PFSK-1 (cell line): Measurements from ENCODE around the gene NELFB.

ENCODE experiments used
- FOXP2 ChIP-seq: optimal IDR thresholded peaks from 2 replicates; pipeline ENCODE3; 2011; ENCODE audit warnings: borderline replicate concordance, control low read depth, inconsistent platforms; ENCODE audit not compliant: insufficient read depth; ENCODE audit errors: extremely low read length, extremely low read depth
- POLR2AphosphoS5 ChIP-seq: IDR thresholded peaks from 2 replicates; pipeline ENCODE4 v1.6.1; 2012; ENCODE audit warnings: low read depth, mild to moderate bottlenecking, control low read depth, low read length, moderate library complexity
- SIN3A ChIP-seq: IDR thresholded peaks from 2 replicates; pipeline ENCODE4 v1.6.1; 2012; ENCODE audit warnings: mild to moderate bottlenecking, low read length, moderate library complexity, borderline replicate concordance; ENCODE audit not compliant: insufficient read depth
- TAF1 ChIP-seq: IDR thresholded peaks from 2 replicates; pipeline ENCODE4 v1.6.1; 2012; ENCODE audit warnings: low read length, control low read depth, borderline replicate concordance; ENCODE audit not compliant: insufficient read depth
- TF ChIP-seq, protein P1 (sequence below), 2 experiments: IDR thresholded peaks; 2 replicates each; pipeline versions ENCODE4 v1.6.1 to v1.8.0; 2011 to 2012; ENCODE audit warnings: low read depth in 2 of 2, low read length in 2 of 2, control low read depth in 1 of 2, inconsistent platforms in 1 of 2, mild to moderate bottlenecking in 1 of 2, moderate library complexity in 1 of 2; ENCODE audit not compliant: insufficient read depth in 1 of 2

Gene NELFB

DNA sequence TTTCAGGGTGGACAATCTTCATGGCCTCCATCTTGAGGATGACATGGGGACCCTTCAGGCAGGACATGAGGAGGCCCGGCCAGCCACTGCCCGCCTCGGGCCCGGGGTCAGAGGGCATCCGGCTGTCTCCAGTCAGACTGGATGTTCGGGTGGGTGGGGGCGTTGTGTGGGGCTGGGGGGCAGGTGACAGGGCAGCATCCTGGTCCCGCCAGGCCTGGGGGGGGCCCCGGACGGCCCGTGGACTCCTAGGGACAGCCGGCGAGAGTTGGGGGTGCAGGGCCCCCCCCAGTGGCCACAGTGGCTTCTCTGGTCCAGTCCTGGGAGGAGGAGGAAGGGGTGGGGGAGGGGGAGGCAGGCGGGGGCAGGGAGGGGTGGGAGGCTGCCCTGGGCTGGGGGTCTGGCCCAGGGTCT, 34.0 kb upstream of the NELFB start:
- no peak for TF ChIP-seq SIN3A
- TF ChIP-seq, protein P1, sequence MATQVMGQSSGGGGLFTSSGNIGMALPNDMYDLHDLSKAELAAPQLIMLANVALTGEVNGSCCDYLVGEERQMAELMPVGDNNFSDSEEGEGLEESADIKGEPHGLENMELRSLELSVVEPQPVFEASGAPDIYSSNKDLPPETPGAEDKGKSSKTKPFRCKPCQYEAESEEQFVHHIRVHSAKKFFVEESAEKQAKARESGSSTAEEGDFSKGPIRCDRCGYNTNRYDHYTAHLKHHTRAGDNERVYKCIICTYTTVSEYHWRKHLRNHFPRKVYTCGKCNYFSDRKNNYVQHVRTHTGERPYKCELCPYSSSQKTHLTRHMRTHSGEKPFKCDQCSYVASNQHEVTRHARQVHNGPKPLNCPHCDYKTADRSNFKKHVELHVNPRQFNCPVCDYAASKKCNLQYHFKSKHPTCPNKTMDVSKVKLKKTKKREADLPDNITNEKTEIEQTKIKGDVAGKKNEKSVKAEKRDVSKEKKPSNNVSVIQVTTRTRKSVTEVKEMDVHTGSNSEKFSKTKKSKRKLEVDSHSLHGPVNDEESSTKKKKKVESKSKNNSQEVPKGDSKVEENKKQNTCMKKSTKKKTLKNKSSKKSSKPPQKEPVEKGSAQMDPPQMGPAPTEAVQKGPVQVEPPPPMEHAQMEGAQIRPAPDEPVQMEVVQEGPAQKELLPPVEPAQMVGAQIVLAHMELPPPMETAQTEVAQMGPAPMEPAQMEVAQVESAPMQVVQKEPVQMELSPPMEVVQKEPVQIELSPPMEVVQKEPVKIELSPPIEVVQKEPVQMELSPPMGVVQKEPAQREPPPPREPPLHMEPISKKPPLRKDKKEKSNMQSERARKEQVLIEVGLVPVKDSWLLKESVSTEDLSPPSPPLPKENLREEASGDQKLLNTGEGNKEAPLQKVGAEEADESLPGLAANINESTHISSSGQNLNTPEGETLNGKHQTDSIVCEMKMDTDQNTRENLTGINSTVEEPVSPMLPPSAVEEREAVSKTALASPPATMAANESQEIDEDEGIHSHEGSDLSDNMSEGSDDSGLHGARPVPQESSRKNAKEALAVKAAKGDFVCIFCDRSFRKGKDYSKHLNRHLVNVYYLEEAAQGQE (IDR thresholded peaks at IDR 0.05; ENCODE audit: insufficient read depth in 1 of 2, low read depth in 2 of 2, low read length in 2 of 2) = no peak
- TF ChIP-seq POLR2AphosphoS5 = no peak
- TF ChIP-seq FOXP2 = no peak
- no peak for TF ChIP-seq TAF1

DNA sequence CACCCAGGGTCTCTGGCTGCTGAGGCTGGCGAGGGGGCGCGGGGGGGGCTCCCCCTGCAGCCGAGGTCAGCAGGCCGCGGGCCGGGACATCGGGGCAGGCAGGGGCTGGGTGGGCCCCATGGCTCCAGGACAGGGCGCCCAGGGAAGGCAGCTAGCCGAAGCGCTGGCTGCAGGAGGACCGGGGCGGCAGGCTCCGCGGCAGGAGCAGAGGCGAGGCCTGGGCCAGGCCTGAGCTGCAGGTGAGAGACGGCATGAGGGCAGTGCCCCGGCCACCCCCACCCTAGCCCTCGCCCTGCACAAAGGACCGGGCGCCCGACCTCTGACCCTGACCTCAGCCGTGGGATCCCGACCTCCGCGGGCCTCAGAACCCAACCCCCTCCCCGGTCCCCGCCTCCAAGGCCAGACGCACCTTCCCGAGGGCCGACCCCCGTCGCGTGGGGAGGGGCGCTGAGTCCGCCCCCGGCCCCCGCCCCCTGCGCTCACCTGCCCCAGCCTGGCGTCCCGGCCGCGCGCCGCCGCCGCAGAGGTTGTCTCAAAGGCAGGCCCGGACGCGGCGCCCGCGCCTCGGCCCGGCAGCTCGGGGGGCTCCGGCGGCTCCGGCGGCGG, 33.5 kb upstream of the NELFB start:
- TF ChIP-seq POLR2AphosphoS5 (no peak), FOXP2 (no peak), TAF1 (no peak), SIN3A (no peak)
- TF ChIP-seq, protein P1 (IDR thresholded peaks at IDR 0.05; ENCODE audit: insufficient read depth in 1 of 2, low read depth in 2 of 2, low read length in 2 of 2) = no peak

DNA sequence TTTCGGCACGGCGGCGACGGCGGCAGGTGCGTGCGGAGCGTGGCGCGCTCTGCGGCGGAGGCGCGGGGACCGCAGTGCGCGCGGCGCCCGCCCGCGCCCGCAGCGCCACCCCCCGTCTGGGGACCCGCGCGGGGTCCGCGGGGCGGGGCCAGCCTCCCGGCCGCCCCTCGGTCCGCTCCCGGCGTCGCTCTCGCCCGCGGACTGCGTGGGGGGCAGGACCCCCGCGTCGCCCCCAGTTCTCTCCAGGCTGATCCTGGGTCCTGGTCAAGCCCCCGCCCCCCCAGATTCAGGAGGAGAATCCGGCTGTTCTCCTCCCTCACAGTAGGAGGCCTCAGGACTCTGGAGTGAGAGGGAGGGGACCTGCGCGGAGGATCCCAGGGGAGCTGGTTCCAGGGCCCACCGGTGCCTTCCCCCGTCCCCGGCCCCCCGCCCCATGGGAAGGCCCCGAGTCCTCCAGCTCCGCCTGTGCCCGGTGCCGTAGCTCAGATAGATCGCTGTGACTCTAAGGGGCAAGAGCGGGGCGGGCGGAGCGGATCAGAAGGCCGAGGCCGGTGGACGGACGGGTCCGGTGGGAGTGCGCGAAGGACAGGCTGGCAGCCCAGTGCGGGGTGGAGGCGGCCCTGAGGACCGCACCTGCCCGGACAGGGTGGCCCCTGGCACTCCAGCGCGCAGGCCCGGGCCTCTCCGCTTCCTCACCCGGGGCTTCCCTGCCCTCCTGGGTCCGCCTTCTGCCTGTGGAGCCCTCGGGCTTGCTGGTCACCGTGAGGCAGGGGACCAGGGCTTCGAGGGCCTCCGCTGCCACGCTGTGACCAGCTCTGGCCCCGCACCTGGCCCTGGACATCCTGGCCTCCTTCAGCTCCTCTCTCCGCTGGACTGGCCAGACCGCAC, 32.7 kb upstream of the NELFB start, which contains the start of gene RNF208:
RNF208 (minus strand) TSS at position 51 of the 888 bp plus-strand sequence. CDS start 1,028 bp downstream, outside the sequence.
- TF ChIP-seq, protein P1 (IDR thresholded peaks at IDR 0.05; ENCODE audit: insufficient read depth in 1 of 2, low read depth in 2 of 2, low read length in 2 of 2) = no peak
- TF ChIP-seq SIN3A (no peak), TAF1 (no peak), POLR2AphosphoS5 (no peak), FOXP2 (no peak)

DNA sequence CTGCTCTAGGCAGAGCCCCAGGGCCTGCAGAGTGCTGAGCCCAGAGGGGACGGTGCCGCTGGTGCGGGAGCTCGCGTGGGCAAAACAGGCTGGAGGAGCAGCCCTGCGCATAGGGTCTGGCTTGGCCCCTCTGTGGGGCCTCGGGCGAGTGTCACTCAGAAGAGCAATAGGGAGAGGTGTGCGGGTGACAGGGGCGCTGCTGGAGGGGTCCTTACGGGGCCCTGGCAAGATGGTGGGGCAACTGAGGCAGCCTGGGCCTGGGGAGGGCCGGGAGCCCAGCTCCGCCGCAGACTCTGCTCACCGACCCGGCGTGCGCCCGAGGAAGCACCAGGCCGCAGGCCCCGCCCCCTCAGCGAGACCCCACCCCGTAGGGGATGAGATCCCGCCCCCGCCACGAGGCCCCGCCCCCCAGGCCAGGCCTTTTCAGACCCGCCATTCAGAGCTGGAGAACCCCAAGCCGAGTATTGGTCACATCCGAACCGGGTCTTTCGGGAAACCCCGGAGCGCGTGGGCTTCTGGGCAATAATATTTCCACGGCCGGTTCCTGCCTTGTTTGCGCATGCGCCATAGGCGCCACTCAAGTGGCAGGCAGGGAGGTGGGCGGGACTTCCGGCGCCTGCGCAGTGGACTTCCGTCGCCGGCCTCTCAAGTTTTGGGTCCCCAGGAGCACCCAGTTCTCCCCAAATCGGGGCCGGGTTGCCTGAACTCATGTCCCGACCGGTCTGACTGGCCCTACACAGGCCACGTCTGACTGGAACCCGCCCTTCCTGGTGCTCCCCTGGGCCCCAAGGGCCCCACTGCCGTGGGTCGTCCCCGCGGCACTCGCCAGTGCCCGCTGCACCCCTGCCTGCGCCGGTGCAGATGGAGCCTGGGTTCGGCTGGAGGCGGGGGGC, 31.8 kb upstream of the NELFB start:
- TF ChIP-seq, protein P1 (IDR thresholded peaks at IDR 0.05; ENCODE audit: insufficient read depth in 1 of 2, low read depth in 2 of 2, low read length in 2 of 2) = no peak
- peak; percentile 89 for TF ChIP-seq POLR2AphosphoS5
- TF ChIP-seq TAF1 = peak; percentile 55; the same call in 1 of the 2 replicates
